MCF 10A (cell line): ENCODE results near the gene ARFGAP3. TPM values are rescaled to one million over a fixed set of nuclear protein-coding genes. Genes with fewer than 3 reads are reported as not detected.

Source experiments
- BruUV-seq: library from RNA; stranded (reverse); fragments of 400-500 nt; replicated peaks from 2 replicates; lab custom pipeline; 2021; lab: Mats Ljungman, UMichigan
- CTCF ChIA-PET: fragments of 300-600 bp; sonication (Branson Sonifier 250); formaldehyde crosslinking; extraction: SDS; loops from one replicate; lab custom pipeline; 2021; ENCODE audit warnings: antibody characterized with exemption, inconsistent platforms; lab: Yijun Ruan, JAX
- POLR2A ChIA-PET: fragments of 300-600, 350-650 bp; sonication (Branson Sonifier 250); formaldehyde crosslinking; extraction: SDS; loops from one replicate; lab custom pipeline; 2020; ENCODE audit warnings: antibody characterized with exemption, inconsistent platforms; lab: Yijun Ruan, JAX
- DNase-seq: peaks from one replicate; pipeline ENCODE4 v3.0.0-alpha.2; 2018; ENCODE audit not compliant: unreplicated experiment
- H3K27ac Mint-ChIP-seq: one replicate; pipeline ENCODE4 v1.8.0; 2022; ENCODE audit warnings: mild to moderate bottlenecking, low read depth, mixed read lengths; ENCODE audit not compliant: unreplicated experiment
- H3K27me3 Mint-ChIP-seq: one replicate; pipeline ENCODE4 v1.8.0; 2022; ENCODE audit warnings: mixed read lengths; ENCODE audit not compliant: insufficient read depth, unreplicated experiment
- H3K36me3 Mint-ChIP-seq: one replicate; pipeline ENCODE4 v1.8.0; 2022; ENCODE audit warnings: mild to moderate bottlenecking, moderate library complexity, mixed read lengths; ENCODE audit not compliant: insufficient read depth, unreplicated experiment
- H3K4me1 Mint-ChIP-seq: one replicate; pipeline ENCODE4 v1.8.0; 2022; ENCODE audit warnings: mixed read lengths; ENCODE audit not compliant: insufficient read depth, unreplicated experiment
- H3K4me3 Mint-ChIP-seq: one replicate; pipeline ENCODE4 v1.8.0; 2022; ENCODE audit warnings: mild to moderate bottlenecking, moderate library complexity, mixed read lengths; ENCODE audit not compliant: unreplicated experiment
- H3K9me3 Mint-ChIP-seq: one replicate; pipeline ENCODE4 v1.8.0; 2022; ENCODE audit warnings: mixed read lengths; ENCODE audit not compliant: unreplicated experiment
- CTCF ChIP-seq: fragments of 200-600 bp; IDR thresholded peaks from one replicate; pipeline ENCODE4 v1.8.0; 2022; ENCODE audit warnings: antibody characterized with exemption, mild to moderate bottlenecking; ENCODE audit not compliant: unreplicated experiment
- intact Hi-C: fragments of 100-400 bp; cut with micrococcal nuclease; formaldehyde crosslinking; loops from 2 replicates; pipeline ENCODE4 v1.14.1; 2022
- total RNA-seq: library from RNA; stranded (reverse); gene quantifications from 2 replicates; pipeline ENCODE4 v1.2.3, GENCODE V29; 2022

The ARFGAP3 gene
- total RNA-seq, 1 experiment from 2014 or later = 67.1 TPM

- DNase-seq = no peak
- CTCF ChIA-PET = no interaction called here
- Mint-ChIP-seq H3K36me3 (no peaks in the 10 kb centered on the region), H3K27ac (no peak overlapping the region), H3K27me3 (no peaks in the 10 kb centered on the region), H3K4me1 (peaks cover 5% of the 10 kb centered on the region), H3K9me3 (no peaks in the 10 kb centered on the region), H3K4me3 (no peak overlapping the region)
- TF ChIP-seq CTCF = no peak
- no TSS peak for BruUV-seq
- POLR2A ChIA-PET = interaction anchor here (0.7 to 1.6 kb wide), 2 partner anchors 50 to 182 kb away, joined by 4 to 5 read pairs; no protein-coding TSS in a partner anchor
- intact Hi-C loops = no loop called here
Observed at GRCh38 chr22:42766860-42767259, 90.2 kb downstream of the ARFGAP3 start.

- Mint-ChIP-seq H3K4me3 (no peak overlapping the region), H3K9me3 (no peaks in the 10 kb centered on the region), H3K27ac (no peak overlapping the region), H3K36me3 (no peaks in the 10 kb centered on the region), H3K27me3 (no peaks in the 10 kb centered on the region), H3K4me1 (peaks cover 5% of the 10 kb centered on the region)
- BruUV-seq = no TSS peak
- intact Hi-C loops = no loop called here
- no peak for TF ChIP-seq CTCF
- POLR2A ChIA-PET = interaction anchor here (0.7 kb wide), 1 partner anchor 321 kb away, joined by 3 read pairs; no protein-coding TSS in a partner anchor
- DNase-seq = no peak
- CTCF ChIA-PET = interaction anchor here (0.6 kb wide), 2 partner anchors 59 to 169 kb away, joined by 3 to 4 read pairs; no protein-coding TSS in a partner anchor
Observed at GRCh38 chr22:42764895-42765363, 92.1 kb downstream of the ARFGAP3 start.

DNA sequence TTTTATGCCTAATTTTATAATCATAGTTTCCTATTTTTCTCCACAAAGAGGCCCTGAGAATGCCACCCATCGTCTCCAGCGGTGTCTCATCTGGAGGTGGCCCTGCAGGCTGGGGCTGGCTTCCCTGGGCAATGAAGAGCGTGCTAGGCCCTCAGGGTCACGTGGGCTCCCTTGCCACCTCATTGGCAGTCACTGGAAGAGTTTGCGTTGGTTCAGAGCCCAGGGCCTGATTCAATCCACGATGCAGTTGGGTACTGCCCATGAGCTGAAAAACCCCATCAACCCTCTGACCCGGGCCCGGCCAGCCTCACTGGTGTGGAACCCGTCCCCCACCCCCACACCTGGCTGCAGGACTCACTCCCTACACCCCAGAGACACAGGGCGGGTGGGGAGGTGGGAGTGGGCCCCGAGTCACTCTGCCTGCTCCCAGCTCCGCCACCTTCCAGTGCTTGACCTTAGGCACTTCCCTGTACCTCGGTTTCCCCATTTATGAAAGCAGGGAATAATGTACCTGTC, 93.0 kb downstream of the ARFGAP3 start:
- TF ChIP-seq CTCF = no peak
- H3K27ac Mint-ChIP-seq = no peak overlapping the region
- peaks cover 13% of the 10 kb centered on the region for H3K4me1 Mint-ChIP-seq
- DNase-seq = no peak
- ChIA-PET CTCF (interaction anchor here (0.6 kb wide), 1 partner anchor 168 kb away, joined by 3 read pairs; no protein-coding TSS in a partner anchor), POLR2A (no interaction called here)
- no peaks in the 10 kb centered on the region for H3K36me3 Mint-ChIP-seq
- intact Hi-C loops = no loop called here
- BruUV-seq = no TSS peak
- H3K27me3 Mint-ChIP-seq = no peaks in the 10 kb centered on the region
- no peaks in the 10 kb centered on the region for H3K9me3 Mint-ChIP-seq
- H3K4me3 Mint-ChIP-seq = no peak overlapping the region

- ChIA-PET POLR2A (interaction anchor here (0.6 to 1.7 kb wide), 3 partner anchors 10 to 132 kb away, joined by 3 to 5 read pairs (median 3); no protein-coding TSS in a partner anchor), CTCF (interaction anchor here (0.6 to 0.9 kb wide), 3 partner anchors 17 to 108 kb away, joined by 3 read pairs; no protein-coding TSS in a partner anchor)
- no peak overlapping the region for H3K27ac Mint-ChIP-seq
- H3K9me3 Mint-ChIP-seq = no peaks in the 10 kb centered on the region
- no peaks in the 10 kb centered on the region for H3K27me3 Mint-ChIP-seq
- H3K36me3 Mint-ChIP-seq = no peaks in the 10 kb centered on the region
- H3K4me3 Mint-ChIP-seq = no peak overlapping the region
- no peak for DNase-seq
- no TSS peak for BruUV-seq
- intact Hi-C loops = no loop called here
- H3K4me1 Mint-ChIP-seq = peaks cover 12% of the 10 kb centered on the region
- no peak for TF ChIP-seq CTCF
Observed at GRCh38 chr22:42760806-42761565, 96.1 kb downstream of the ARFGAP3 start.
